Activated T-cell treated with anti-CD3 and anti-CD28 coated beads, Interleukin-2, amount 50 U/mL, for 48 hours (primary cell): ENCODE results near the gene MYZAP.

Experiments used
- DNase-seq, 2 experiments: peaks; one replicate each; pipeline ENCODE4 v3.0.0-alpha.2; 2020

The MYZAP gene

DNA sequence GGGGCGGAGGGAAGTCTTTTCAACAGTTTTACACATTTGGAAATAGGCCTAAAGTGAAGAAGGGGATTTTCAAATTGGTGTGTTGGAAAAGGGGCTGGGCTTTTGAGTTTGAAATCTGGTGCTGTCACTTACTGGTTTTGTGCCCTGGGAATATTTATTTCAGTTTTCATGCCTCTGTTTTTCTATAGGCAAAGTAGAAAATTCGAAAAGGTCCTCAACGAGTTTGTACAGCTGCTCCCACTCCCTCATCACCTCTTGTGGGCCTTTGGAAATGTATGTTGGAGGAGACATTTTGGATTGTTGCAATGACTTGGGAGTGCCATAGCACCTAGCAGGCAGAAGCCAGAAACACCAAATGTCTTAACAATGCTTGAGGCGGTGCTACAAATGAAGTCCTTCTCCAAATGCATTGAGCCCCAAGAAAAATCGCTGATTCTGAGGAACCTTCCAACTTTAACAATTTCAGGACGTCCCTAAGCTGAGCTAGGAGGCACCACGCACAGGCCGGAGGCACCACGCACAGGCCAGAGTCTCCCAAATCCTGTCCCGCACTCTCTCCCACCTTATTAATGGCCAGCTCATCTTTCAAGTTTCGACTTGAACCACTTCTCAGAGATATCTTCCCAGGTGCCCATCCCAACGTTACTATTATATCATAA lies 114.2 kb downstream of the MYZAP start:
- no peak for DNase-seq

- DNase-seq: peak; percentile 88 to 91
Observed at GRCh38 chr15:57706405-57707209, 114.9 kb downstream of the MYZAP start, which contains the start of gene POLR2M. Gene POLR2M (plus strand): TSS chr15:57706714. CDS start chr15:57706843, 129 bp downstream.

DNA sequence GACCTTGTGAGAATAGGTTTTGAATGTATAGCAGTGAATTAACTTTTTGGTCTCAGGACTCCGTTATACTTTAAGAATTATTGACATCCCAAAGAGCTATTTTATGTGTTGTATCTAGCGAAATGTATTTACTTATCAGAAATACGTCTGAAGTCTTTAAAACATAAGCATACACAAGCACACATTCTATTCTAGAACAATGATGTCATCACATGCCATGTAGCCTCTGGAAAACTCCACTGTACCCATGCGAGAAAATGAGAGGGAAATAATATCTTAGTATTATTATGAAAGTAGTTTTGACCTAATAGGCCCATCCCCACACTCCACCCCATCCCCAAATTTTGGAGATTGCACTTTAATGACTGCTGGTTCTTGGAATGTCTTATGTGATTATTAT lies 116.3 kb downstream of the MYZAP start:
- no peak for DNase-seq

DNA sequence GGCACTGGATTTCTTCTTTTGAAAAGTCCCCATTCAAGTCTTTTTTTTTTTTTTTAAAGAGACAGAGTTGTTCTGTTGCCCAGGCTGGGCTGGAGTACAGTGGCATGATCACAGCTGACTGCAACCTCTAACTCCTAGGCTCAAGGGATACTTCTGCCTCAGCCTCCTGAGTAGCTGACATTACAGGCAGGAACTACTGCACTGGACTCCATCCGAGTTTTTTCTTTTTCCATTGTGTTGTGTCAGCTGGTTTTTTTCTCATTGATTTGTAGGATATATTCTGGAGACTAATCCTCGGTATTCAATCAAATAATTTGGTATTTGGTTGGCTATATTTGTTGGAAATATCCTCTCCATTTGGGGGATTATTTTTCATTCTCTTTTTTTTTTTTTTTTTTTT lies 126.6 kb downstream of the MYZAP start:
- DNase-seq: no peak

DNA sequence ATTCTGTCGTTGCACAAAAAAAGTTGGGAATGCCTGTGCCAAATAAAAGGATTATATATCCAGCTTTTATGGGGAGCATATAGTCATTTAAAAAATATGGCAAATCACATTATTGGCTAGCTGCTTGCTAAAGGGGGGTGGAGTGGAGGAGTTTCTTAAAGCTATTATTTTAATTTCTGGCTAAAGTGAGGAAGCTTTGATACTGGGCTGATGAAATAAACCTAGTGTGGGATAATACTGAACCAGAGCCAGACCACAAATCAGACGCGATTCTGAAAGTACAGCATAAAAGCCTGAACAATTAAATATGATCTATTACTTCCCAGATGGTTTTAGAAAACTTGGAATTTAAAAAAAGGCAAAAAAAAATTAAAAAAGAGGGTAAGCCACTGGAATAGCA lies 129.2 kb downstream of the MYZAP start:
- no peak for DNase-seq

- DNase-seq: no peak
Observed at GRCh38 chr15:57726411-57726810, 134.7 kb downstream of the MYZAP start.

- DNase-seq: no peak
Observed at GRCh38 chr15:57727031-57727430, 135.3 kb downstream of the MYZAP start.

DNA sequence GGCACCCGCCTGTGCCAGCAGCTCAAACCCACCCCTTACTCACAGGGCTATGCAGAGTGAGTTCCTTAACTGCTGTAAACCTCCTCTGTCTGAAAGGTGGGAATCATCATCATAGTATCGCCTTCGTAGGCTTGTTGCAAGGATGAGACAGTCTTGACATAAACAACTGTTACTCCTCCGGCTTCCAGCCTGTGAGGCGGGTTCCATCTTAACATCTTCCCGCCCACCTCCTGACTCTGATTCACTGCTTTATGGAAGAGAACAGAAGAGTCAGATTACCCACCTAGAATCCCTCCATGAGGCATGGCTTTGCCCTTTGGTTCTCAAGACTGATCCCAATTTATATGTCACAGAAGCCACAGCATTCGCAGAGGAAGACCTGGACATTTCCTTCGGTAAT lies 136.7 kb downstream of the MYZAP start:
- DNase-seq: no peak

GRCh38 chr15:57730876-57731275 lies 139.2 kb downstream of the MYZAP start:
- DNase-seq: no peak

DNA sequence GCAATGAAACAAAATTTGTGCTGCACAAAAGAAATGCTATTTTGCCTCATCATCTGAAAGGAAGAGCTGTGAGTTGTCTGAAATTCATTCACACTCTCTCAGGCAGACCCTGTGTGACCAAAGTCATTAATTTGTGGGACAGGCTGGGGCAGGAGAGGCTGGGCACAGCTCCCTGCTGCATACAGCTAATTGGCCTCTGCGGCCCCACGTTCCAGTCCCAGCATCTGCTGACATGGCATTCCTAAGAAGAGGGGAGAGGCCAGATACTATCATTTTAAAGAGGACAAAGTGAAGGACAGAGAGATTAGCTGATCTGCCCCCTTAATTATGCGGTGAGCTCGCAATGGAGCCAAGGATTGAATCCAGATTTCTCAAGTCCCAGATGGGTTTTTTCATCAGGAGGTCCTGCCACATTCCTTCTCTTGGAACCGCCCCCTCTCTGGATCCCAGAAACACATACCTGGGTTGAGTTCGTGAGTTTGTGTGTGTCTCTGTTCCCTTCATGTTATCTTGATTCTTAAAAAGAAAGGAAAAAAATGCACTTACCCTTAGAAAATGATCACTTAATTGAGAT lies 139.9 kb downstream of the MYZAP start:
- DNase-seq: no peak

- peak; percentile 59 to 63 for DNase-seq
Observed at GRCh38 chr15:57732526-57733331, 141.0 kb downstream of the MYZAP start.

DNA sequence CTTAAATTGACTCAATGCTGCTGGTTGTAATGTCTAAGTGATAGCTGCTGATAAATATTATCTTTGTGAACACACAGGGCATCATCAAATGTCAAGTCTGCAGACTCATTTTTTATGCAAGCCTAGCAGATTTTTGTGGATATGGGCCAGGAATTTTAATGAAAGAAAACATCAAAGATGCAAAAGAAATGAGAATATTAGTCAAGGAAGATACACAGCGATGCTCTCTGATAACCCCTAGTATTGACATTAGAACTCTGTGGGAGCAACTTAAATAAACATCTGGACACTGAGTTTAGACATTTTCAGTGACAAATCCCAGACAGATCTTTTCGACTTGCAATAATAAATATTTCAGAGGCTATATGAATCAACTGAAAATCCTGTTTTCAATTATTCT lies 143.2 kb downstream of the MYZAP start:
- DNase-seq: no peak
